GM23248 (cell line): Measurements from ENCODE around the gene PARP16. TPM values are rescaled to one million over a fixed set of nuclear protein-coding genes. Genes with fewer than 3 reads are reported as not detected.

Source experiments
- DNase-seq: peaks from one replicate; pipeline ENCODE4 v3.0.0-alpha.2; 2015
- H2AFZ ChIP-seq: fragments of 200-600 bp; sonication (generic); 2 replicates; pipeline ENCODE4 v1.6.1; 2016; ENCODE audit warnings: antibody characterized with exemption
- H3F3A ChIP-seq: fragments of 200-600 bp; sonication (generic); 2 replicates; pipeline ENCODE4 v1.6.1; 2016; ENCODE audit warnings: mild to moderate bottlenecking, antibody characterized with exemption, mixed run types; ENCODE audit not compliant: insufficient read depth
- H3K27ac ChIP-seq: fragments of 200-600 bp; sonication (generic); 2 replicates; pipeline ENCODE4 v1.5.1; 2016; ENCODE audit warnings: mild to moderate bottlenecking
- H3K27me3 ChIP-seq: fragments of 200-600 bp; sonication (generic); replicated peaks from 2 replicates; pipeline ENCODE4 v1.6.1; 2016; ENCODE audit warnings: mild to moderate bottlenecking; ENCODE audit not compliant: insufficient read depth
- H3K36me3 ChIP-seq: fragments of 200-600 bp; sonication (generic); 2 replicates; pipeline ENCODE4 v1.6.1; 2016; ENCODE audit warnings: low read depth, mild to moderate bottlenecking
- H3K4me1 ChIP-seq: fragments of 200-600 bp; sonication (generic); 2 replicates; pipeline ENCODE4 v1.6.1; 2016; ENCODE audit warnings: mild to moderate bottlenecking; ENCODE audit not compliant: insufficient read depth
- H3K4me2 ChIP-seq: fragments of 200-600 bp; sonication (generic); one replicate; pipeline ENCODE4 v1.6.1; 2016; ENCODE audit warnings: mild to moderate bottlenecking; ENCODE audit not compliant: unreplicated experiment
- H3K4me3 ChIP-seq: fragments of 200-600 bp; sonication (generic); 2 replicates; pipeline ENCODE4 v1.5.1; 2016; ENCODE audit warnings: mild to moderate bottlenecking
- H3K79me2 ChIP-seq: fragments of 200-600 bp; sonication (generic); 2 replicates; pipeline ENCODE4 v1.6.1; 2016; ENCODE audit warnings: mild to moderate bottlenecking; ENCODE audit not compliant: insufficient read depth
- H3K9ac ChIP-seq: fragments of 200-600 bp; sonication (generic); 2 replicates; pipeline ENCODE4 v1.6.1; 2016; ENCODE audit warnings: mild to moderate bottlenecking
- H3K9me2 ChIP-seq: fragments of 200-600 bp; sonication (generic); 2 replicates; pipeline ENCODE4 v1.6.1; 2016; ENCODE audit warnings: mixed run types, mild to moderate bottlenecking, moderate library complexity; ENCODE audit not compliant: insufficient read depth
- H3K9me3 ChIP-seq: fragments of 200-600 bp; sonication (generic); one replicate; pipeline ENCODE4 v1.6.1; 2017; ENCODE audit warnings: low read depth
- H4K20me1 ChIP-seq: fragments of 200-600 bp; sonication (generic); 2 replicates; pipeline ENCODE4 v1.6.0; 2016; ENCODE audit not compliant: insufficient read depth
- EZH2 ChIP-seq: fragments of 200-600 bp; sonication (generic); IDR thresholded peaks from 2 replicates; pipeline ENCODE4 v1.6.1; 2018; ENCODE audit warnings: antibody characterized with exemption, mild to moderate bottlenecking; ENCODE audit not compliant: insufficient read depth, poor library complexity, severe bottlenecking
- EZH2phosphoT487 ChIP-seq: fragments of 200-600 bp; sonication (generic); IDR thresholded peaks from 2 replicates; pipeline ENCODE4 v1.6.1; 2018; ENCODE audit warnings: antibody characterized with exemption, moderate library complexity, mild to moderate bottlenecking, low read depth; ENCODE audit not compliant: insufficient read depth
- WGBS, 2 experiments: methylation state at CpG; one replicate each; pipeline ENCODE4 v1.1.6; 2015 to 2017; ENCODE audit warnings: low lambda C conversion rate in 2 of 2, low coverage in 1 of 2; ENCODE audit errors: missing lambda C conversion rate in 2 of 2; 5-methylcytosine and 5-hydroxymethylcytosine counted together
- in situ Hi-C: fragments of 300-500 bp; cut with MboI; formaldehyde crosslinking; loops from 2 replicates; pipeline ENCODE4 v1.15.0; 2020
- polyA plus RNA-seq: library from polyadenylated mRNA; unstranded; fragments of >200 nt; fragmentation: Nextera tagmentation; extraction: Ambion mirVana; gene quantifications from 2 replicates; pipeline ENCODE4 v1.2.1, GENCODE V29; 2016
- total RNA-seq: library from RNA; depleted of rRNA; stranded (reverse); fragments of >200 nt; shearing (Covaris generic); gene quantifications from 2 replicates; pipeline ENCODE4 v1.2.3, GENCODE V29; 2014

Gene PARP16
- total and polyA plus RNA-seq, 2 experiments from 2014 or later: 5.6 to 7.7 TPM

GRCh38 chr15:65306551-65306950, 19.9 kb upstream of the PARP16 start:
- no peak for TF ChIP-seq EZH2phosphoT487
- in situ Hi-C loops: no loop called here
- Histone ChIP-seq H3K4me1 (peaks cover 5% of the 10 kb centered on the region; the same call in 1 of the 2 replicates), H3K9ac (no peak overlapping the region), H3K27ac (no peak overlapping the region), H3K9me3 (no peaks in the 10 kb centered on the region), H3K79me2 (no peaks in the 10 kb centered on the region), H3K9me2 (no peaks in the 10 kb centered on the region), H3F3A (peaks cover 23% of the 10 kb centered on the region), H3K4me2 (no peak overlapping the region), H4K20me1 (no peaks in the 10 kb centered on the region), H3K4me3 (no peak overlapping the region), H3K27me3 (no peaks in the 10 kb centered on the region), H3K36me3 (no peaks in the 10 kb centered on the region), H2AFZ (no peak overlapping the region)
- no peak for DNase-seq

GRCh38 chr15:65305776-65306175, 19.1 kb upstream of the PARP16 start:
- no peaks in the 10 kb centered on the region for H4K20me1 ChIP-seq
- H3K9me2 ChIP-seq: no peaks in the 10 kb centered on the region
- H2AFZ ChIP-seq: no peak overlapping the region
- in situ Hi-C loops: no loop called here
- peaks cover 23% of the 10 kb centered on the region for H3F3A ChIP-seq
- 80% methylated on average over 3 of the region's 3 CpGs for WGBS, 2 experiments
- no peak for DNase-seq
- no peaks in the 10 kb centered on the region for H3K79me2 ChIP-seq
- no peak overlapping the region for H3K27ac ChIP-seq
- no peak overlapping the region for H3K4me3 ChIP-seq
- TF ChIP-seq EZH2 (no peak), EZH2phosphoT487 (no peak)
- H3K9ac ChIP-seq: no peak overlapping the region
- H3K9me3 ChIP-seq: no peaks in the 10 kb centered on the region
- H3K36me3 ChIP-seq: no peaks in the 10 kb centered on the region
- H3K4me2 ChIP-seq: no peak overlapping the region
- peaks cover 5% of the 10 kb centered on the region; the same call in 1 of the 2 replicates for H3K4me1 ChIP-seq
- H3K27me3 ChIP-seq: no peaks in the 10 kb centered on the region

- Histone ChIP-seq H3K9me3 (no peaks in the 10 kb centered on the region), H3F3A (peaks cover 23% of the 10 kb centered on the region), H2AFZ (no peak overlapping the region), H3K79me2 (no peaks in the 10 kb centered on the region), H3K9me2 (no peaks in the 10 kb centered on the region), H3K4me3 (0 out of 2 replicates have a peak overlapping the region, but pooled peaks have one; percentile 1), H3K9ac (no peak overlapping the region), H3K27me3 (no peaks in the 10 kb centered on the region), H3K4me2 (no peak overlapping the region), H3K27ac (peak overlapping the region; percentile 84), H4K20me1 (no peaks in the 10 kb centered on the region), H3K4me1 (peaks cover 5% of the 10 kb centered on the region; the same call in 1 of the 2 replicates), H3K36me3 (no peaks in the 10 kb centered on the region)
- 38 to 41% methylated on average over 14 of the region's 14 CpGs for WGBS, 2 experiments
- in situ Hi-C loops: no loop called here
- no peak for DNase-seq
- no peak for TF ChIP-seq EZH2
- no peak for TF ChIP-seq EZH2phosphoT487
Observed at GRCh38 chr15:65305150-65305758, 18.6 kb upstream of the PARP16 start.

GRCh38 chr15:65304381-65305149, 17.9 kb upstream of the PARP16 start, which contains the start of gene RNU5B-1:
Gene RNU5B-1, plus strand, starts transcription at chr15:65304677.
- Histone ChIP-seq H3K9me2 (no peaks in the 10 kb centered on the region), H3K9me3 (no peaks in the 10 kb centered on the region), H3K9ac (peak within 1 kb of the TSS; percentile 87), H3F3A (peaks cover 23% of the 10 kb centered on the region), H3K27ac (peak within 1 kb of the TSS; percentile 84), H3K27me3 (no peaks in the 10 kb centered on the region), H3K4me1 (peaks cover 5% of the 10 kb centered on the region; the same call in 1 of the 2 replicates), H4K20me1 (no peaks in the 10 kb centered on the region), H3K4me3 (peak within 1 kb of the TSS; percentile 74), H2AFZ (peak within 1 kb of the TSS; percentile 98), H3K4me2 (peak within 1 kb of the TSS; percentile 97), H3K36me3 (no peaks in the 10 kb centered on the region), H3K79me2 (no peaks in the 10 kb centered on the region)
- no peak for TF ChIP-seq EZH2
- no peak for TF ChIP-seq EZH2phosphoT487
- 1 to 2% methylated on average over 24 of the region's 24 CpGs for WGBS, 2 experiments
- in situ Hi-C loops: no loop called here
- DNase-seq: peak; percentile 95
